Mammary epithelial cell (primary cell): ENCODE measurements around the gene GALNT16.

Experiments
- EZH2 ChIP-seq: IDR thresholded peaks from 2 replicates; pipeline ENCODE4 v1.6.1; 2012; ENCODE audit warnings: low read length, inconsistent platforms, borderline replicate concordance
- TF ChIP-seq, protein P1 (sequence below), 2 donors: IDR thresholded peaks in 1 of 2; conservative IDR thresholded peaks in 1 of 2; 2 replicates each; pipeline ENCODE4 v1.5.1; 2011 to 2012; ENCODE audit warnings: inconsistent platforms in 2 of 2, low read length in 2 of 2, mild to moderate bottlenecking in 2 of 2, control low read depth in 1 of 2, low read depth in 1 of 2; ENCODE audit not compliant: insufficient read depth in 1 of 2; ENCODE audit errors: extremely low read depth in 1 of 2

DNA sequence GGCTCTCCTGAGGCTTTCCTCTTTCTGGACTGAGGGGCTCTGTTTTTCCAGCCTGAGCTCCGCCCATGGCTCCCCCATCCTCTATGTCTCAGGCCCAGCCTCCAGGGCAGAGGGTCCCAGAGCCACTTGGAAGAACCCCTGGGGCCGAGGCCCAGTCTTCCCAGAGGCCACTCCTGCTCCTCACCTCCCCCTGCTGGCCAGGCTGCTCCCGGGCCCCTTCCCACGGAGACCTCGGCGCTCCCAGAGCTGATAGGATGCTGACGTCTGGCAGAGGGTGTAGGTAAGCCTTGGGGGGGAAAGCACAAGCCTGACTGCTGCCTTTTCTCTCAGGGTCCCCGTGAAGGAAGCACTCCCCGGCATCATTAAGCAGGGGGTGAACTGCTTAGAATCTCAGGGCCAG, 86.8 kb downstream of the GALNT16 start:
- TF ChIP-seq, protein P1, sequence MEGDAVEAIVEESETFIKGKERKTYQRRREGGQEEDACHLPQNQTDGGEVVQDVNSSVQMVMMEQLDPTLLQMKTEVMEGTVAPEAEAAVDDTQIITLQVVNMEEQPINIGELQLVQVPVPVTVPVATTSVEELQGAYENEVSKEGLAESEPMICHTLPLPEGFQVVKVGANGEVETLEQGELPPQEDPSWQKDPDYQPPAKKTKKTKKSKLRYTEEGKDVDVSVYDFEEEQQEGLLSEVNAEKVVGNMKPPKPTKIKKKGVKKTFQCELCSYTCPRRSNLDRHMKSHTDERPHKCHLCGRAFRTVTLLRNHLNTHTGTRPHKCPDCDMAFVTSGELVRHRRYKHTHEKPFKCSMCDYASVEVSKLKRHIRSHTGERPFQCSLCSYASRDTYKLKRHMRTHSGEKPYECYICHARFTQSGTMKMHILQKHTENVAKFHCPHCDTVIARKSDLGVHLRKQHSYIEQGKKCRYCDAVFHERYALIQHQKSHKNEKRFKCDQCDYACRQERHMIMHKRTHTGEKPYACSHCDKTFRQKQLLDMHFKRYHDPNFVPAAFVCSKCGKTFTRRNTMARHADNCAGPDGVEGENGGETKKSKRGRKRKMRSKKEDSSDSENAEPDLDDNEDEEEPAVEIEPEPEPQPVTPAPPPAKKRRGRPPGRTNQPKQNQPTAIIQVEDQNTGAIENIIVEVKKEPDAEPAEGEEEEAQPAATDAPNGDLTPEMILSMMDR (conservative IDR thresholded peaks at IDR 0.05 in 1 of 2, IDR thresholded peaks at IDR 0.05 in 1 of 2; ENCODE audit: extremely low read depth in 1 of 2, insufficient read depth in 1 of 2, low read depth in 1 of 2, low read length in 2 of 2) = peak; percentile 39 to 47
- TF ChIP-seq EZH2 = no peak
